COLO668 (cell line): ENCODE data around the gene PAQR8.
"Not testable (repeated sequence)": the region's sequence is repeated elsewhere in the genome, so short reads cannot be mapped to it uniquely, and the experiment has no call there.

Source experiments
- DNase-seq: peaks from one replicate; lab custom pipeline; 2025; ENCODE audit not compliant: unreplicated experiment; lab: John Stamatoyannopoulos, UW

PAQR8 gene

DNA sequence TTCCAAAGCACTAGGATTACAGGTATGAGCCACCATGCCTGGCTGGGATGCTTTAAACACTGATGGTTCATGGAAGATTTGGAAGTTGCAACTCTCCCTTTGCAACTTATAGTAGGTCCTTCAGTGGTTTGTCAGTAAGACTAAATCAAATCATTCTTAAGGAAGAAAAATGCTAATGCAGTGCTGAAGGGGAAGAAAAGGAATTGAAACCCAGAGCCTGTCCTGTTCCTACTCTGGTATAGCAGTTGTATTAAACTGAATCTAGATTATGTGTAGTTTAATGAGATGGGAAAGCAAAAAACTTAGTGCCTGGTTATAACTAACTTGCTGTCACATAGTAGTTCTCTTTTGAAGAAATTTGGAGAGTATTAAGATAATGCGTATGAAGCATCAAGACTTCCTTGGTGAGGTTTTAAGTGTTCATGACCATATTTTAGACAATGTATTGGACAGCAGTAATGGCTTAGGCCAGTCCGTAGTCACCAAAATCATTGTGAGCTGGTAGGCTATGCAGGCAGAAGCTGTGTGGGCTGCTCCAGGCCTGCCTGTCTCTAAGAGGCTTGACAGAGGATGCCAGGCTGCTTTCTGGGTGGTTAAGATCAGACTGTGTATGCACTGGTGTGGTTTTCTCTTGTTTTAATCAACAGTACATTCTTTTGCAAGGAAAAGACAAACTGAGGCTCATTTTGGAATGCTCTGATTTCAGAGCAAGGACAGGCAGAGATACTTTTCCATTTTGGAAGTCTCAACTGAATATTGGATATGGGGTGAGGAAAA lies 14.0 kb downstream of the PAQR8 start:
- DNase-seq: no peak

- no peak for DNase-seq
These were observed 14.8 kb downstream of the PAQR8 start for GRCh38 chr6:52376763-52377162.

- no peak for DNase-seq
These were observed 15.7 kb downstream of the PAQR8 start for GRCh38 chr6:52377538-52378221.

GRCh38 chr6:52381249-52381648 lies 19.3 kb downstream of the PAQR8 start:
- no peak for DNase-seq

- no peak for DNase-seq
These were observed 22.3 kb downstream of the PAQR8 start for GRCh38 chr6:52384145-52384766.

- DNase-seq: no peak
These were observed 23.1 kb downstream of the PAQR8 start for GRCh38 chr6:52385074-52385473.

DNA sequence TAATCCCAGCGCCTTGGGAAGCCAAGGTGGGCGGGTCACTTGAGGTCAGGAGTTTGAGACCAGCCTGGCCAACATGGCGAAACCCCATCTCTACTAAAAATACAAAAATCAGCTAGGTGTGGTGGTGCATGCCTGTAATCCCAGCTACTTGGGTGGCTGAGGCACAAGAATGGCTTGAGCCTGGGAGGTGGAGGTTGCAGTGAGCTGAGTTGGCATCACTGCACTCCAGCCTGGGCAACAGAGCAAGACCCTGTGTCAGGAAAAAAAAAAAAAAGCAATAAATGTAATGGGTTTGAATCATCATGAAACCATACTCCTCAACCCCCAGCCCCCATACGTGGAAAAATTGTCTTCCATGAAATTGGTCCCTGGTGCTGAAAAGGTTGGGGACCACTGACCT lies 26.2 kb downstream of the PAQR8 start:
- not testable (repeated sequence) for DNase-seq

DNA sequence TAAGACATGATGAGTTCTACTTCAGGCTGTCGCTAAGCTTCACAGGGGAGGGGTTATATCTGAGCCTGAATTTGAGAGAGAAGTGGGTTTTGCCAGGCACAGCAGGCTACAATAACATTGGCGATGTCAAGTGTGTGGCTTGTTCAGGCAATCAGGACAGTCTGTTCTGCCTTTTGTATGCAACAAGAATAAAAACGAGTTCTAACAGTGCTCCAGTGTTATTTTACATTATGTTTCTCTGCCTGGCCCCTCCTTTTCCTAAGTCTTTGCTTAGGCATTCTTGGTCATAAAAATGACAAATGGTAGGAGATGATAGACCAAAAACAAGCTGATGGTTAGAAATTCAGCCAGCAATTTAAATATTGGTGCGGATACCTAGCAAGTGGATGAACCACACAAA lies 26.8 kb downstream of the PAQR8 start:
- DNase-seq: no peak

- no peak for DNase-seq
These were observed 27.3 kb downstream of the PAQR8 start for GRCh38 chr6:52389264-52389625.

- peak; percentile 42 for DNase-seq
These were observed 27.8 kb downstream of the PAQR8 start for GRCh38 chr6:52389626-52390360.

DNA sequence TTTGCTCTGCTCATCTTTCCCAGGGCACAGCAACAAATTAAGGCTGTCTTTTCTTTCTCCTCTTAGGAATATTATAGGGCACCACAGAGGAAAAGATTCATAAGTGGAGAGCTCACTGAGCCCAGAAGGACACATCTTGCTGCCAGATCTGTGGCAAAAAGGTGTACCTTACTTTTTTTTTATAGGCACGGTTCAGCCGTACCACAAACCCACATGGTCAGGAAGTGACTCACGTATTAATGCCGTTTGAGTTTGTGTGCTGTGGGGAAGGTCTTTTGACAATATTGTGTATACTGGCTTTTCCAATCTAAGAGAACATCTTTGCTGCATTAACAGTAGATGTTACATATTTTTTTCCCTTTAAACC lies 28.4 kb downstream of the PAQR8 start:
- DNase-seq: peak; percentile 17

GRCh38 chr6:52391599-52391998 lies 29.6 kb downstream of the PAQR8 start:
- DNase-seq: no peak

DNA sequence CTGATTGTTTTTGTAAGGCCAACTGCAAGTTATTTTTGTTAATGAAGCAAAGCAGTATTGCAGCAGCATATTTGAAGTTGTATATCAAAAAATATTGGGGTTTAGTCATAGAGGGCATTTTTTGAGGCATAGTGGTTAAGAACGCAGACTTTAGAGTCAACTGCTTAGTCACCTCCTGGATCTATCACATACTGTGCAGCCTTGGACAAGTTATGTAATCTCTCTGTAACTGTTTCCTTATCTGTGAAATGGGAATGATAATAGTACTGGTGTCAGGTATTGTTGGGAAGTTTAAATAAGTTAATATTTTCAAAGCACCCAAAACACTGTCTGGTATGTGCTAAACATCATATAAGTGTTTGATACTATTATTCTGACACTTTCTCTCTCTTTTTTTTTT lies 31.0 kb downstream of the PAQR8 start:
- DNase-seq: no peak

DNA sequence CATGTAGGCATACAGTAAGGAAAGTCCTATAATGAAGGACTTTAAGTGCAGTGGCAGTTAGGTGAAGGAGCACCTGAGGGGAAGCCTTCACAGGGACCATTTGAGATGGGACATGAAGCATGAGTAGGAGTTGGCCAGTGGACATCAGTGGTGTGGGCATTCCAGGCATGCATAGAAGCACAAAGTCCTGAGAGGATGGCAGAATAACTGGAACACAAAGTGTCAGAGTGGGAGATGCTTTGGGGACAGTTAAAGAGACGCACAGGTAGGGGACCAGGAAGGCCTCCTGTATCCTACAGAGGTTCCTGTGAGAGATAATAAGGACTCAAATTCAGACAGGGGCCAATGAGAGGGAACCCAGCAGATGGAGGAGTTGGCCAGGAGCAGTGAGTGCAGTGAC lies 31.8 kb downstream of the PAQR8 start:
- DNase-seq: no peak

DNA sequence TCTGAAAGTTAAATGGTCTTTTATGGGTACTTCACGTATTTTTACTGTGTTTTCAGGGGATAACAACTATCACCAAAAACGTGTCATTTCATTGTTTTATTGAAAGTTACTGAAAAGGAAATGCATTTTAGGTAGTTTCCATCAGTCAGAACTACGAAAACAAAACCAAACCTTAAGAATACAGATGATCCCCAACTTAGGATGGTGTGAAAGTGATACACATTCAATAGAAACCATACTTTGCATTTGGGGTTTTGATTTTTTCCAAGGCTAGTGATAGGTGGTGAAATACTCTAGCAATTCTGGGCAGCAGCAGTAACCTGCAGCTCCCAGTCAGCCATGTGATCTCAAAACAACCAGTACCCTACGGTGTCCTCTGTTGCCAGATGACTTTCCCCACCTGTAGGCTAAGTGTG lies 32.3 kb downstream of the PAQR8 start:
- no peak for DNase-seq

DNA sequence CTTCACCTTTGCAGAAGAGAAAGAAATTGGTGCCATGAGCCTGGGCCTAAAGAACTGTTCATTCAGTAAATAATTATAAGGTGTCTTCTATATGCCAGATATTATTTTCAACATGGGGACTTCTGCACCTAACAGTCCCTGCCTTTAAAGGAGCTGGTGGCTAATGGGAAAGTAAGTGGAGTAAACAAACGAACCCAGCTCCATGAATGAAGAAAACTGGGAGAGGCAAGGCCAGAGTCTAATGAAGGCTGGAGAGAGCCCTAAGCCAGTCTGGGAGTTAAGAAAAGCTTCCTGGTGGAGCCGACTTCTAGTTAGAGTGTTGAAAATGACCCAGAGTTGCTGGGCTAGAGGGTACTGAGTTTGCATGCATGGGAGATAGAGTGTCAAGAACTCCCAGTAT lies 34.0 kb downstream of the PAQR8 start:
- no peak for DNase-seq

- DNase-seq: peak; percentile 21
These were observed 37.8 kb downstream of the PAQR8 start for GRCh38 chr6:52399511-52400312.

- DNase-seq: no peak
These were observed 38.5 kb downstream of the PAQR8 start for GRCh38 chr6:52400313-52401041.

- DNase-seq: no peak
These were observed 41.1 kb downstream of the PAQR8 start for GRCh38 chr6:52403086-52403485.

DNA sequence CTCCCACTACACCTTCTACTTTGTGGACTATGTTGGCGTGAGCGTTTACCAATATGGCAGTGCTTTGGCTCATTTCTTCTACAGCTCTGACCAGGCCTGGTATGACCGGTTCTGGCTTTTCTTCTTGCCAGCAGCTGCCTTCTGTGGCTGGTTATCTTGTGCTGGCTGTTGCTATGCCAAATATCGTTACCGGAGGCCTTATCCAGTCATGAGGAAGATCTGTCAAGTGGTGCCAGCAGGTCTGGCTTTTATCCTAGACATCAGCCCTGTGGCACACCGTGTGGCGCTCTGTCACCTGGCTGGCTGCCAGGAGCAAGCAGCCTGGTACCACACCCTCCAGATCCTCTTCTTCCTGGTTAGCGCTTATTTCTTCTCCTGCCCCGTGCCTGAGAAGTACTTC lies 41.7 kb downstream of the PAQR8 start:
- peak; percentile 39 for DNase-seq
